AG04450 (cell line): Measurements from ENCODE around the gene SLC37A2. TPM values are rescaled to one million over a fixed set of nuclear protein-coding genes. Genes with fewer than 3 reads are reported as not detected.
A peak's percentile ranks its signal among the peaks of the same experiment; 100 is the strongest.

ENCODE experiments used
- CTCF ChIA-PET: fragments of 300-600, 350-600 bp; formaldehyde crosslinking; extraction: SDS; loops from one replicate; lab custom pipeline; 2022; ENCODE audit warnings: antibody characterized with exemption, inconsistent platforms; lab: Charles Lee
- POLR2A ChIA-PET: fragments of 350-600 bp; formaldehyde crosslinking; extraction: SDS; loops from one replicate; lab custom pipeline; 2021; ENCODE audit warnings: antibody characterized with exemption, inconsistent platforms; lab: Yijun Ruan, JAX
- DNase-seq: peaks from one replicate; pipeline ENCODE4 v3.0.0-alpha.2; 2011; ENCODE audit warnings: low read depth, low spot score
- H3K27ac ChIP-seq: one replicate; pipeline ENCODE4 v1.5.1; 2012; ENCODE audit warnings: low read depth, low read length, control low read depth
- H3K27me3 ChIP-seq: one replicate; pipeline ENCODE4 v1.6.0; 2012; ENCODE audit warnings: low read length; ENCODE audit not compliant: control insufficient read depth, insufficient read depth
- H3K4me3 ChIP-seq: 2 replicates; pipeline ENCODE4 v1.5.1; 2011; ENCODE audit warnings: mild to moderate bottlenecking, low read depth, low read length, control low read depth
- H3K9me3 ChIP-seq: 2 replicates; pipeline ENCODE4 v1.5.1; 2012; ENCODE audit warnings: low read length; ENCODE audit not compliant: control insufficient read depth, insufficient read depth
- CTCF ChIP-seq: IDR thresholded peaks from 2 replicates; pipeline ENCODE4 v1.5.1; 2011; ENCODE audit warnings: low read depth, low read length, control low read depth, inconsistent platforms
- polyA plus RNA-seq: library from polyadenylated mRNA; depleted of rRNA; stranded (reverse); fragments of >200 nt; gene quantifications from 2 replicates; pipeline ENCODE4 v1.2.3, GENCODE V29; 2011

The SLC37A2 gene
- polyA plus RNA-seq, 1 experiment: 0.79 TPM

DNA sequence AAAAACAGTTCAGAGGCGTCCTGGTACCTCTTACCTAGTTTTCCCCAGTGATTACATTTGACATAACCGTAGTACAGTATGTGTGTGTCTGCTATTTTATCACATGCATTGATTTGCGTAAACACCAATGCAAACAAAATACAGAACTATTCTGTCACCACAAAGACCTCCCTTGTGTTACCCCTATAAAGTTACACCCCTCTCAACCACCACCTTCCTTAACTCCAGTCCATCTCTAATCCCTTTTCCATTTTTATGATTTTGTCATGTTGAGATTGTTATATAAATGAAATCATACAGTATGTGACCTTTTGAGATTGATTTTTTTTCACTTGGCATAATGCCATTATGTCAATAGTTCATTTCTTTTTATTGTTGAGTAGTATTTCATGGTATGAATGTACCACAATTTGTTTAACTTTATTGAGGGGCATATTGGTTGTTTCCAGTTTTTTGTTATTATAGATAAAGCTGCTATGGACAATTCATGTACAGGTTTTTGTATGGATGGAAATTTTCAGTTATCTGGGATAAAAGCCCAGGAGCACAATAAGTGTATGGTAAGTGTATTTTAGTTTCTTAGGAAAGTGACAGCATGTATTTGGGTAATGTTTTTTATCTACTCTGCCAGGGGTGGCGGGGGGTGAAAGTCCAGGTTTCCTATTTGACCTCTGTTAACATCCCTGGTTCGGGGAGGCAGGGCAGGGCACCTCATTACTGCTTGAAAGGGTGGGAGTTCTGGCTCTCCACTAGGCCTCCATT is 6.0 kb upstream of the SLC37A2 start:
- POLR2A ChIA-PET: no interaction called here
- no peak for DNase-seq
- no peaks in the 10 kb centered on the region for H3K27me3 ChIP-seq
- H3K9me3 ChIP-seq: no peaks in the 10 kb centered on the region
- CTCF ChIA-PET: no interaction called here
- H3K4me3 ChIP-seq: no peak overlapping the region
- no peak for TF ChIP-seq CTCF
- H3K27ac ChIP-seq: no peak overlapping the region

GRCh38 chr11:125057693-125058016 is 5.5 kb upstream of the SLC37A2 start:
- no peak for TF ChIP-seq CTCF
- DNase-seq: no peak
- no peaks in the 10 kb centered on the region for H3K27me3 ChIP-seq
- H3K27ac ChIP-seq: no peak overlapping the region
- no peak overlapping the region for H3K4me3 ChIP-seq
- H3K9me3 ChIP-seq: no peaks in the 10 kb centered on the region
- POLR2A ChIA-PET: no interaction called here
- CTCF ChIA-PET: interaction anchor here (0.6 kb wide), 1 partner anchor 230 kb away, joined by 5 read pairs; no protein-coding TSS in a partner anchor

- TF ChIP-seq CTCF: no peak
- no peak for DNase-seq
- Histone ChIP-seq H3K9me3 (no peaks in the 10 kb centered on the region), H3K27me3 (no peaks in the 10 kb centered on the region), H3K27ac (no peak overlapping the region), H3K4me3 (no peak overlapping the region)
- ChIA-PET POLR2A (no interaction called here), CTCF (interaction anchor here (0.9 to 1.2 kb wide), 3 partner anchors 9 to 196 kb away, joined by 3 to 4 read pairs (median 3); no protein-coding TSS in a partner anchor)
Observed at GRCh38 chr11:125061281-125061680, 1.8 kb upstream of the SLC37A2 start.

GRCh38 chr11:125062218-125062930 is 731 bp upstream of the SLC37A2 start:
- no peak for DNase-seq
- TF ChIP-seq CTCF: no peak
- no peaks in the 10 kb centered on the region for H3K27me3 ChIP-seq
- ChIA-PET POLR2A (interaction anchor here (0.6 kb wide), 1 partner anchor 201 kb away, joined by 7 read pairs; no protein-coding TSS in a partner anchor), CTCF (interaction anchor here (0.9 to 1.0 kb wide), 2 partner anchors 29 to 286 kb away, joined by 3 to 4 read pairs; no protein-coding TSS in a partner anchor)
- H3K4me3 ChIP-seq: peak overlapping the region; percentile 81
- H3K27ac ChIP-seq: peak overlapping the region; percentile 11
- no peaks in the 10 kb centered on the region for H3K9me3 ChIP-seq
